ENCODE results near the gene PCGF2. TPM values are rescaled to one million over a fixed set of nuclear protein-coding genes. Genes with fewer than 3 reads are reported as not detected.

Gene PCGF2
- total and polyA plus RNA-seq, 9 of the 15 experiments (the other 6 are each of a cell fraction or from before 2014, with no cell fraction given) = 1.3 to 33.4 (median 7.0) TPM

GRCh38 chr17:38791162-38791561, 43.0 kb upstream of the PCGF2 start:
- no peaks in the 10 kb centered on the region for H3K27me3 ChIP-seq (ENCODE audit: control insufficient read depth in 2 of 2, insufficient read depth in 2 of 2, low read length in 2 of 2)
- FAIRE-seq = no peak
- peaks cover 24% of the 10 kb centered on the region; the same call in 2 of the 3 replicates for H3K36me3 ChIP-seq (ENCODE audit: control insufficient read depth, insufficient read depth, low read length)
- H3K4me1 ChIP-seq (replicated peaks in 1 of 2; ENCODE audit: control insufficient read depth in 2 of 2, insufficient read depth in 2 of 2, low read length in 2 of 2) = no peaks in the 10 kb centered on the region
- intact Hi-C loops (cut with micrococcal nuclease) (no loop called here), in situ Hi-C loops (cut with MboI) (no loop called here)
- no peak for DNase-seq (ENCODE audit: extremely low read depth in 1 of 4, low spot score in 3 of 4)
- no peak overlapping the region for H3K27ac ChIP-seq (ENCODE audit: extremely low read depth, low read depth, low read length)
- no peaks in the 10 kb centered on the region for H4K20me1 ChIP-seq (replicated peaks; ENCODE audit: control insufficient read depth, insufficient read depth, low read length)
- H3K4me2 ChIP-seq (ENCODE audit: insufficient read depth, low read length) = no peak overlapping the region
- no peak overlapping the region for H2AFZ ChIP-seq (ENCODE audit: low read depth, low read length)
- BruUV-seq (replicated peaks) = no TSS peak
- H3K9me1 ChIP-seq (ENCODE audit: control insufficient read depth, insufficient read depth, low read length) = no peaks in the 10 kb centered on the region
- ATAC-seq = no peak
- H3K4me3 ChIP-seq = no peak overlapping the region
- POLR2A ChIA-PET = no interaction called here
- 84% methylated on average over 5 of the region's 5 CpGs for WGBS (ENCODE audit: insufficient coverage, low coverage, missing lambda C conversion rate)
- TF ChIP-seq MEIS2 (IDR thresholded peaks at IDR 0.05; ENCODE audit: partially characterized antibody) (no peak), ZKSCAN3 (CRISPR knock-in tag; IDR thresholded peaks at IDR 0.05) (no peak), FOXM1 (IDR thresholded peaks at IDR 0.05; ENCODE audit: low read depth) (no peak), FOXM1 (CRISPR knock-in tag; IDR thresholded peaks at IDR 0.05; ENCODE audit: low read depth) (no peak), NEUROD1 (IDR thresholded peaks at IDR 0.05; ENCODE audit: borderline replicate concordance, low read depth, low read length, partially characterized antibody) (no peak), ZC3H8 (IDR thresholded peaks at IDR 0.05) (no peak), GATAD2A (IDR thresholded peaks at IDR 0.05) (no peak), SIN3B (IDR thresholded peaks at IDR 0.05; ENCODE audit: low read depth) (no peak)
- TF ChIP-seq, protein P1, sequence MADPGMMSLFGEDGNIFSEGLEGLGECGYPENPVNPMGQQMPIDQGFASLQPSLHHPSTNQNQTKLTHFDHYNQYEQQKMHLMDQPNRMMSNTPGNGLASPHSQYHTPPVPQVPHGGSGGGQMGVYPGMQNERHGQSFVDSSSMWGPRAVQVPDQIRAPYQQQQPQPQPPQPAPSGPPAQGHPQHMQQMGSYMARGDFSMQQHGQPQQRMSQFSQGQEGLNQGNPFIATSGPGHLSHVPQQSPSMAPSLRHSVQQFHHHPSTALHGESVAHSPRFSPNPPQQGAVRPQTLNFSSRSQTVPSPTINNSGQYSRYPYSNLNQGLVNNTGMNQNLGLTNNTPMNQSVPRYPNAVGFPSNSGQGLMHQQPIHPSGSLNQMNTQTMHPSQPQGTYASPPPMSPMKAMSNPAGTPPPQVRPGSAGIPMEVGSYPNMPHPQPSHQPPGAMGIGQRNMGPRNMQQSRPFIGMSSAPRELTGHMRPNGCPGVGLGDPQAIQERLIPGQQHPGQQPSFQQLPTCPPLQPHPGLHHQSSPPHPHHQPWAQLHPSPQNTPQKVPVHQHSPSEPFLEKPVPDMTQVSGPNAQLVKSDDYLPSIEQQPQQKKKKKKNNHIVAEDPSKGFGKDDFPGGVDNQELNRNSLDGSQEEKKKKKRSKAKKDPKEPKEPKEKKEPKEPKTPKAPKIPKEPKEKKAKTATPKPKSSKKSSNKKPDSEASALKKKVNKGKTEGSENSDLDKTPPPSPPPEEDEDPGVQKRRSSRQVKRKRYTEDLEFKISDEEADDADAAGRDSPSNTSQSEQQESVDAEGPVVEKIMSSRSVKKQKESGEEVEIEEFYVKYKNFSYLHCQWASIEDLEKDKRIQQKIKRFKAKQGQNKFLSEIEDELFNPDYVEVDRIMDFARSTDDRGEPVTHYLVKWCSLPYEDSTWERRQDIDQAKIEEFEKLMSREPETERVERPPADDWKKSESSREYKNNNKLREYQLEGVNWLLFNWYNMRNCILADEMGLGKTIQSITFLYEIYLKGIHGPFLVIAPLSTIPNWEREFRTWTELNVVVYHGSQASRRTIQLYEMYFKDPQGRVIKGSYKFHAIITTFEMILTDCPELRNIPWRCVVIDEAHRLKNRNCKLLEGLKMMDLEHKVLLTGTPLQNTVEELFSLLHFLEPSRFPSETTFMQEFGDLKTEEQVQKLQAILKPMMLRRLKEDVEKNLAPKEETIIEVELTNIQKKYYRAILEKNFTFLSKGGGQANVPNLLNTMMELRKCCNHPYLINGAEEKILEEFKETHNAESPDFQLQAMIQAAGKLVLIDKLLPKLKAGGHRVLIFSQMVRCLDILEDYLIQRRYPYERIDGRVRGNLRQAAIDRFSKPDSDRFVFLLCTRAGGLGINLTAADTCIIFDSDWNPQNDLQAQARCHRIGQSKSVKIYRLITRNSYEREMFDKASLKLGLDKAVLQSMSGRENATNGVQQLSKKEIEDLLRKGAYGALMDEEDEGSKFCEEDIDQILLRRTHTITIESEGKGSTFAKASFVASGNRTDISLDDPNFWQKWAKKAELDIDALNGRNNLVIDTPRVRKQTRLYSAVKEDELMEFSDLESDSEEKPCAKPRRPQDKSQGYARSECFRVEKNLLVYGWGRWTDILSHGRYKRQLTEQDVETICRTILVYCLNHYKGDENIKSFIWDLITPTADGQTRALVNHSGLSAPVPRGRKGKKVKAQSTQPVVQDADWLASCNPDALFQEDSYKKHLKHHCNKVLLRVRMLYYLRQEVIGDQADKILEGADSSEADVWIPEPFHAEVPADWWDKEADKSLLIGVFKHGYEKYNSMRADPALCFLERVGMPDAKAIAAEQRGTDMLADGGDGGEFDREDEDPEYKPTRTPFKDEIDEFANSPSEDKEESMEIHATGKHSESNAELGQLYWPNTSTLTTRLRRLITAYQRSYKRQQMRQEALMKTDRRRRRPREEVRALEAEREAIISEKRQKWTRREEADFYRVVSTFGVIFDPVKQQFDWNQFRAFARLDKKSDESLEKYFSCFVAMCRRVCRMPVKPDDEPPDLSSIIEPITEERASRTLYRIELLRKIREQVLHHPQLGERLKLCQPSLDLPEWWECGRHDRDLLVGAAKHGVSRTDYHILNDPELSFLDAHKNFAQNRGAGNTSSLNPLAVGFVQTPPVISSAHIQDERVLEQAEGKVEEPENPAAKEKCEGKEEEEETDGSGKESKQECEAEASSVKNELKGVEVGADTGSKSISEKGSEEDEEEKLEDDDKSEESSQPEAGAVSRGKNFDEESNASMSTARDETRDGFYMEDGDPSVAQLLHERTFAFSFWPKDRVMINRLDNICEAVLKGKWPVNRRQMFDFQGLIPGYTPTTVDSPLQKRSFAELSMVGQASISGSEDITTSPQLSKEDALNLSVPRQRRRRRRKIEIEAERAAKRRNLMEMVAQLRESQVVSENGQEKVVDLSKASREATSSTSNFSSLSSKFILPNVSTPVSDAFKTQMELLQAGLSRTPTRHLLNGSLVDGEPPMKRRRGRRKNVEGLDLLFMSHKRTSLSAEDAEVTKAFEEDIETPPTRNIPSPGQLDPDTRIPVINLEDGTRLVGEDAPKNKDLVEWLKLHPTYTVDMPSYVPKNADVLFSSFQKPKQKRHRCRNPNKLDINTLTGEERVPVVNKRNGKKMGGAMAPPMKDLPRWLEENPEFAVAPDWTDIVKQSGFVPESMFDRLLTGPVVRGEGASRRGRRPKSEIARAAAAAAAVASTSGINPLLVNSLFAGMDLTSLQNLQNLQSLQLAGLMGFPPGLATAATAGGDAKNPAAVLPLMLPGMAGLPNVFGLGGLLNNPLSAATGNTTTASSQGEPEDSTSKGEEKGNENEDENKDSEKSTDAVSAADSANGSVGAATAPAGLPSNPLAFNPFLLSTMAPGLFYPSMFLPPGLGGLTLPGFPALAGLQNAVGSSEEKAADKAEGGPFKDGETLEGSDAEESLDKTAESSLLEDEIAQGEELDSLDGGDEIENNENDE (IDR thresholded peaks at IDR 0.05; ENCODE audit: low read depth, low read length) = no peak
- TF ChIP-seq, protein P2, sequence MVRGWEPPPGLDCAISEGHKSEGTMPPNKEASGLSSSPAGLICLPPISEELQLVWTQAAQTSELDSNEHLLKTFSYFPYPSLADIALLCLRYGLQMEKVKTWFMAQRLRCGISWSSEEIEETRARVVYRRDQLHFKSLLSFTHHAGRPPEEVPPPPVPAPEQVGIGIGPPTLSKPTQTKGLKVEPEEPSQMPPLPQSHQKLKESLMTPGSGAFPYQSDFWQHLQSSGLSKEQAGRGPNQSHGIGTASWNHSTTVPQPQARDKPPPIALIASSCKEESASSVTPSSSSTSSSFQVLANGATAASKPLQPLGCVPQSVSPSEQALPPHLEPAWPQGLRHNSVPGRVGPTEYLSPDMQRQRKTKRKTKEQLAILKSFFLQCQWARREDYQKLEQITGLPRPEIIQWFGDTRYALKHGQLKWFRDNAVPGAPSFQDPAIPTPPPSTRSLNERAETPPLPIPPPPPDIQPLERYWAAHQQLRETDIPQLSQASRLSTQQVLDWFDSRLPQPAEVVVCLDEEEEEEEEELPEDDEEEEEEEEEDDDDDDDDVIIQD (CRISPR knock-in tag; IDR thresholded peaks at IDR 0.05) = no peak
- H3K79me2 ChIP-seq (ENCODE audit: control insufficient read depth, insufficient read depth, low read length) = peaks cover 17% of the 10 kb centered on the region
- CTCF ChIA-PET (ENCODE audit: low intra/inter-chr PET ratio) = no interaction called here
- no peak overlapping the region for H3K9ac ChIP-seq (ENCODE audit: insufficient read depth in 1 of 2, low read depth in 2 of 2, low read length in 2 of 2)
- H3K9me3 ChIP-seq (replicated peaks; ENCODE audit: control insufficient read depth, insufficient read depth, low read depth, low read length) = no peaks in the 10 kb centered on the region

Measured in K562 (cell line).